NCI-H187 treated with DMSO at 0.1 percent for 48 hours (cell line): Measurements from ENCODE around the gene SLC7A5.
"Not testable (repeated sequence)": the region's sequence is repeated elsewhere in the genome, so short reads cannot be mapped to it uniquely, and the experiment has no call there.

Source experiments
- DNase-seq: peaks from one replicate; lab custom pipeline; 2025; lab: John Stamatoyannopoulos, UW

Gene SLC7A5

DNA sequence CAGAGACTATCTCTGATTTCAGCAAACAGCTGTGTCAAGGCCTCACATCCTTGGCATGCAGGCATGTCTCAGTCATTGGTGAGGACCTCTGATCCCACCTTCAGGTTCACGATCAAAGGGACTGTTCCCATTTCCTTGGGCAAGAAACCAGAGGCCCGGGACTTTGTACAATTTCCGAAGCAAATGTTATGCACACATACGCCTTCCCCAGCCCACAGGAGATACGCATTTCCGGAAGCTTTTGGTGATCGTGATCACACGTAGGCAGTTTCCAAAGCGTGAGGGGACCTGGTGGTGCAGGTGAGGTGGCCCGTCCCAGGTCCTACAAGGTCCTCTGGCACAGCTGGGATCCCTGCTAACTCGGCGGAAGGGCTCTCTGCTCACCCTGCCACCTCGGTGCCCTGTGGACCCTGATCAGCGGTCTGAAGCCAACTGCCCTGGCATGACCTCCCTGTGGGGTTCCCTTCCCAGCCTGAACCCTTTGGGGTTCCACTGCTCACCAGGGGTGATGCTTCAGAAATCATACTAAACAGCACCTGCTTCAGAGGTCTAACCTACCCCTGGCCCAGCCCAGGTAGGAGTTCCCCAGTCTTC lies 74.7 kb downstream of the SLC7A5 start:
- no peak for DNase-seq

DNA sequence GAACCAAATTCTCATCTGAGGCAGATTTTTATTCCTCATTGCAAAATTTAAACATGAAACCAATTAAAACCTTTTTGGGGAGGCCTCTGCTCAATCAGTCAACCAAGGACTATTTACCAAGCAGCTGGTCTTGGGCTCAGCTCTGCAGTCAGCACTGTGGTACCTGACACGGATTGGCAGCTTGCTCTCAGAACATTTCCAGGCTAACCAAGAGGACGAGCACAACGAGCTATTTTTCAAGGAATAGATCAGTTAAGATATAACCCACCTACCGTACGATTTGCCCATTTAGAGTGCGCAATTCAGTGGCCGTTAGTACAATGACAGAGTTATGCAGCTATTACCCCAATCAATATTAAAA lies 77.1 kb downstream of the SLC7A5 start:
- no peak for DNase-seq

DNA sequence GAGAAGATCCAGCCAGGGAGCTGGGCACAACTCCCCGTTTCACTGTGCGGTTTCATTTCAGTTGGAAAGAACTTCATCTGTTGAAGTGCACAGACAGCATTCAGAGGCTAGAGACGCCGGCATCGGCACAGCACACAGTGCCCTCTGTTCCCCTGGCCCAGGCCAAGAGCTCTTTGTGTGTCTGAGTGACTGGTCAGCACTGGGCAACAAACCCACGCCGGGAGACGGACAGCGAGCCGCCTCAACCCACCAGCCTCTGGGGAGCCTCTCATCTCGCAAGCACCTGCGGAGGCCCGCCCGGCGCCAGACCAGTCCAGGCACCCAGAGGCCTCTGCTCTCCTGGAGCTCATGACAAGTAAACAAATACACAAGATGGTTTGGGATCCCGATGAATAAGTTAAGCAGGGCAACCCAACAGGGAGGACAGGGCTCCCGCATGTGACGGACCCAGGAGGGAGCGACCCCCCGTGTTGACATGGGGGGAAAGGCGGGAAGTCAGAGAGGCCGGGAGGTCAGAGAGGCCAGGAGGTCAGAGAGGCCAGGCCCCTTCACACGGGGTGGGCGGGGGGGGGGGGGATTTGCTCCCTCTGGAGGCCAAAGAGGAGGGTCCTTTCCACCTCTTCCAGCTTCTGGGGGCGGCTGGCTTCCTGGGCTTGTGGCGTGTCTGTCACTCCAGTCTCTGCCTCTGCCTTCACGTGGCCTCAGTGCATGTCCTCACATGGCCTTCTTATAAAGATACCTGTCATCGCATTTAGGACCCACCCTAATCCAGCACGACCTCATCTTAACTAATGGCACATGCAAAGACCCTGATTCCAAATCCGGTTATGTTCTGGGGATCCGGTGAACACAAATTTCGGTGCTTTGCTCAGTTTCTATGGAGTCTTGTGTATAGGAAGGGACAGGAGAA lies 77.8 kb downstream of the SLC7A5 start:
- DNase-seq = no peak

DNA sequence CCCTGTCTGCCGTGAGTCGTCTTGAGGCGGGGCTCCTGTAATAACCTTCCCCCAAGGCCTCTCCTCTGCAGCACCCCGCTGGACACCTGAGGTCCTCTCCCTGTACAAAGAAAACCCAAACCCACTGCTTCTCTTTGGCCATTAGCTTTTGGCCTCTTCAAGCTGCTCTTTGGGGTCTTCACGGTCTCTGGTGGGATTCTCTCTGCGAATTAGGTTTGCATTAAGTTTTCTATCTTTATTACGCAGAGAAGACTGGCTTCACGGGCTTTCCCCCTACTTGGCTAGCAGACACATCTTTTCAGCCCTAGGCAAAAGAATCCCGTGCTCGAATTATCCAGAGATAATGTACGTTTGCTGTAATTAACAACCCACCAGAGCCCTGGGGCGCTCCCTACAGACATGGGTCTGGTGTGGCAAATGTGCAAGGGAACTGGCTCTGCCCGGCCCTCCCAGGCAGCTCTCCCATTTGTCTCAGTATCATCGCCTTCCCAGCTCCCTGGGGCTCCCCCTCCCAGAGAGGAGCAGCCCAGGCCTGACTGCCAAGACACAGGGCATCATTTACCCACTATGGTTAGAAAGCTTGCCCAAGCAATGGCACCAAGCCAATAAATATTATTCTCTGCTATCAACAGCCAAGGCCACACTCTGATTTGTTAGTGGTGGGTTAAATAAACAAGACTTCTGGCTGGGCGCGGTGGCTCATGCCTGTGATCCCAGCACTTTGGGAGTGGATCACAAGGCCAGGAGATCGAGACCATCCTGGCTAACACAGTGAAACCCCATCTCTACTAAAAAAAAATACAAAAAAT lies 78.8 kb downstream of the SLC7A5 start:
- no peak for DNase-seq

DNA sequence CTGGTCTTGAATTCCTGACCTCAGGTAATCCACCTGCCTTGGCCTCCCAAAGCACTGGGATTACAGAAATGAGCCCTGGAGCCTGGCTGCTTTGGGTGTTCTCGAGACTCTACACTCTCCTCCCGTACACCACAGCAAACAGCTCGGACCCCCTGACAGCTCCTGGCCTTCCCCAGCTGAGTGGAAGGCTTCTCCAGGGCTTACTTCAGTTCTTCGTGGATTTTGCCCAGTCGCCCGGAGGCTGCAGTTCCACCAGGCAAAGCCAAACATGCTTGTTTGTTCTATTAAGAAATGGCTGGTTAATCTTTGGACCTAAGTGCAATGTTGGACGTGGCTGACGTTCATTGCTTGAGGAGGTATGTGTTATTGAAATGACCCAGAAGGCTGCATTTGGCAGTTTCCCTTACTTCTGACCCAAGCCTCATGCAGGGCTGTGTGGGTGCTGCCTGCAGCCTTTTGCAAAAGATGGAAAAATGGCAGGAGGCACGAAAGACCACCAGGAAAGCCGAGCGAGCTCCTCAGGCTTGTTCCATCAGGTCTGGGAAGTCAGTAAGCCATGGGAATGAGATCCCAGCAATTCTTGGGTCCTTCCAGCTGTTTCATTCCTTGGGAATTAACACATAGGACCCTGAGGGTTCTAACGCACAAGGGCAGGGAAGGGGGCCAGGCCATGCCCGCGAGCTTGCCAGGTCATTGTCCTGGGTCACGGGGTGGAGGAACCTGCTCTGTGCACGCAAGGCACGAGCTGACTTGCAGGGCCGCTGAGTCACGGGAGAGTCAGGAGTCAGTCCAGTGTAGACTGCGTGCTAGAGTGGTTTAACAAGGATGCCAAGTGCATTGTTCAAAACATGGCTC lies 79.6 kb downstream of the SLC7A5 start:
- DNase-seq = no peak

DNA sequence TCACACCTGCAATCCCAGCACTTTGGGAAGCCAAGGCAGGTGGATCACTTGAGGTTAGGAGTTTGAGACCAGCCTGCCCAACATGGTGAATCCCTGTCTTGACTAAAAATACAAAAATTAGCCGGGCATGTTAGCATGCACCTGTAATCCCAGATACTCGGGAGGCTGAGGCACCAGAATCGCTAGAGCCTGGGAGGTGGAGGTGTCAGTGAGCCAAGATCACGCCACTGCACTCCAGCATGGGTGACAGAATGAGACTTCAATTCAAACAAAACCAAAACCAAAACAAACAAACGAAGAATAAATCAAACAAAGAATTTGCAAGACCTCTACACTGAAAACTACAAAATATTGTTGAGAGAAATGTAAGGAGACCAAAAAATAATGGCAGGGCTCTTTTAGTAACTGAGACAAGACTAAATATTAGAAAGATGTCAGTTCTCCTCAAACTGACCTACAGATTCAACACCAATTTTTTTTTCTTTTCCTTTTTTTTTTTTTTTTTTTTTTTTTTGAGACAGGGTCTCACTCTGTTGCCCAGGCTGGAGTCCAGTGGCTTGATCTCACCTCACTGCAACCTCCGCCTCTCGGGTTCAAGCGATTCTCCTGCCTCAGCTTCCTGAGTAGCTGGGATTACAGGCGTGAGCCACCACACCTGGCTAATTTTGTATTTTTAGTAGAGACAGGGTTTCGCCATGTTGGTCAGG lies 80.4 kb downstream of the SLC7A5 start:
- not testable (repeated sequence) for DNase-seq

DNA sequence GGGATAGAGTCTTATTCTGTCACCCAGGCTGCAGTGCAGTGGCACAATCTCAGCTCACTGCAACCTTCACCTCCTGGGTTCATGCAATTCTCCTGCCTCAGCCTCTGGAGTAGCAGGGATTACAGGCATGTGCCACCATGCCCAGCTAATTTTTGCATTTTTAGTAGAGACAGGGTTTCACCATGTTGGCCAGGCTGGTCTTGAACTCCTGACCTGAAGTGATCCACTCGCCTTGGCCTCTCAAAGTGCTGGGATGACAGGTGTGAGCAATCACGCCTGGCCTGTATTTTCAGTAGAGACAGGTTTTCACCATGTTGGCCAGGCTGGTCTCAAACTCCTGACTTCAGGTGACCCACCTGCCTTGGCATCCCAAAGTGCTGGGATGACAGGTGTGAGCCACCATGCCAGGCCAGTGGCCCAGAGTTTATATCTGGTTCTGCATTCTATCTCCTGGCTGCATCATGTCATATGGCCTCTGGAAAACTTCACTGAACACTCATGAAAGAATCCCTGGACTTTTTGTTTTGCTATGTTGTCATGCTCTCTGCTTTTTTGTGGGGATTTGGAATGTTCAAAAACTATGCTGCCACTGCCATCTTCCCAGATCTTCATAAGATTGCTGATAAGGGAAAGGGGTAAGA lies 81.7 kb downstream of the SLC7A5 start:
- not testable (repeated sequence) for DNase-seq

DNA sequence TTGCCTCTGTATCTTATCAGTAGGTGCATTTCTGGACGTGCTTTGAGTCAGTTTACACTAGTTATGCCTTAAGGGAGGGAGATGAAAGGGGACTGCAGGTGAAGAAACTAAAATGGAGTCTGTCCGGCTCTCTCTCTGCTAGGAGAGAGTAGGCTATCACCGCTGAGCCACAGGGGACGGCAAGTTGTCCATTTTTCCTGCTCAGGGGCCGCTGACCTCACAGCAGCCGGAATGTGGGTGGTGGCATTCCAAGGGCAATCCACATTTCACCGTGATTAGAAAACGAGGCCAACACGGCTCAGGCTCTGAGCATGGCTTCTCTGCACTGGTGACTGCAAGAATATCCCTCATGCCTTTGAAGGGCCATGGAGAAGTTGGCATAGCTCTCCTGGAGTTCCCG lies 84.5 kb downstream of the SLC7A5 start:
- no peak for DNase-seq

DNA sequence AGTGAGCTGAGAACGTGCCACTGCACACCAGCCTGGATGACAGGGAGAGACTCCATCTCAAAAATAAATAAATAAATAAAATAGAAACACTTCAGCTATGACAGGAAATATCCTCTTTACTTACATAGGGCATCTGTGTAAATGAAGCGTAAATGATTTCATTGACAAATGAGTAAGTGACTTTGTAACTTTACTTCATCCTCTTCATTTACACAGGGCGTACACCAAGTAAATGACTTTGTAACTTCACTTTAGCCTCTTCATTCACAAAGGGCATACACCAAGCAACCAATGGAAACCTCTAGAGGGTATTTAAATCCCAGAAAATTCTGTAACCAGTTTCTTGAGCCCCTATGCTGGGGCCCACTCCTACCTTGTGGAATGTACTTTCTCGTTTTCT lies 87.3 kb downstream of the SLC7A5 start:
- no peak for DNase-seq

DNA sequence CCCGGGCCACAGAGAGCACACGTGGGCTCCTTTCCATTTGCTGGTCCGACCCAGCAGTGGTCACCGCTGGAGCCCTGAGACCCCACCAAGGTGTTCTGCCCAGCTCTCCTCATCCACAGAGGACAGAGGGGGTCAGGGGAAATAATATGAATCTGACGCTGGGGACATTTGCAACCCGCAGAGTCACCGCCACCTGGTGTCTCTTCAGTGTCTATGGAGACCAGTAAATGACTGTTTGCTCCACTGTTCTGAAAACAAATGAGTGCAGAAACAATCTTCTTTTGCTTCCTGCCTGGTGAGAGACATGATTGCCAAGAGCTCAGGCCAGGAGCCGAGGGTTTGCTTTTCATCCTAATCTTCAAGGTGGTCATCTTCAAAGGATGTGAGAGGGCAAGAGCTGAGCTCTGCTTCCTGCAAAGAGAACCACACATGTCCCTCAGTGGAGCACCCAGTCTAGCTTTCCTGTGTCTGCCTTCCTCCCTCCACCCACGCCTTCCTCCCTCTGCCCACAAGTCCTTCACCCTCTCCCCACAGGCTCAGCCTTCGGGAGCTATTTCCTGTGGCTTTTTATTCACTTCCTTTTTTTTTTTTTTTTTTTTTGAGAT lies 88.8 kb downstream of the SLC7A5 start:
- DNase-seq = no peak
